Natural killer cell treated with Interleukin-12 subunit alpha and Interleukin-12 subunit beta and Interleukin-15 and Interleukin-18, amount 100 ng/mL, for 72 hours (primary cell): Measurements from ENCODE around the gene CDK17. TPM values are rescaled to one million over a fixed set of nuclear protein-coding genes. Genes with fewer than 3 reads are reported as not detected.
"Not testable (repeated sequence)": the region's sequence is repeated elsewhere in the genome, so short reads cannot be mapped to it uniquely, and the experiment has no call there.

Experiments used
- ATAC-seq, 2 donors: fragments of 150-1000 bp; cut with Tn5 transposase in 1 of 2; sonication (Bioruptor Pico), chemical (Tn5 transposase) in 1 of 2; 2 replicates each; pipeline ENCODE4 v1.10.0; 2021
- DNase-seq: peaks from one replicate; pipeline ENCODE4 v3.0.0; 2022; ENCODE audit warnings: low spot score
- H3K27ac Mint-ChIP-seq, 2 donors: 1 replicate in 1 of 2; 2 replicates in 1 of 2; pipeline ENCODE4 v1.8.0; 2022; ENCODE audit warnings: mixed read lengths in 2 of 2, mild to moderate bottlenecking in 1 of 2, moderate library complexity in 1 of 2
- H3K27me3 Mint-ChIP-seq, 2 donors: 1 replicate in 1 of 2; 2 replicates in 1 of 2; pipeline ENCODE4 v1.8.0; 2022; ENCODE audit warnings: mixed read lengths in 2 of 2
- H3K36me3 Mint-ChIP-seq: one replicate; pipeline ENCODE4 v1.8.0; 2022; ENCODE audit warnings: mixed read lengths
- H3K4me1 Mint-ChIP-seq, 2 donors: 1 replicate in 1 of 2; 2 replicates in 1 of 2; pipeline ENCODE4 v1.8.0; 2022; ENCODE audit warnings: low read depth in 2 of 2, mixed read lengths in 2 of 2, mild to moderate bottlenecking in 1 of 2
- H3K4me3 Mint-ChIP-seq: one replicate; pipeline ENCODE4 v1.8.0; 2022; ENCODE audit warnings: mixed read lengths
- H3K9me3 Mint-ChIP-seq: 2 replicates; pipeline ENCODE4 v1.8.0; 2022; ENCODE audit warnings: mixed read lengths
- total RNA-seq, 2 donors: library from RNA; stranded (reverse); gene quantifications; one replicate each; pipeline ENCODE4 v1.2.3, GENCODE V29; 2022

The CDK17 gene
- total RNA-seq, 2 donors from 2014 or later: 66.9 to 82.1 TPM

GRCh38 chr12:96327346-96327745, 72.9 kb downstream of the CDK17 start:
- Mint-ChIP-seq H3K27me3 (no peaks in the 10 kb centered on the region), H3K4me3 (no peak overlapping the region), H3K9me3 (no peaks in the 10 kb centered on the region), H3K36me3 (peaks cover 14% of the 10 kb centered on the region), H3K4me1 (peaks cover 49 to 60% of the 10 kb centered on the region in 2 donors), H3K27ac (peak overlapping the region; percentile 44 to 84)
- DNase-seq (no peak), ATAC-seq (no peak)

DNA sequence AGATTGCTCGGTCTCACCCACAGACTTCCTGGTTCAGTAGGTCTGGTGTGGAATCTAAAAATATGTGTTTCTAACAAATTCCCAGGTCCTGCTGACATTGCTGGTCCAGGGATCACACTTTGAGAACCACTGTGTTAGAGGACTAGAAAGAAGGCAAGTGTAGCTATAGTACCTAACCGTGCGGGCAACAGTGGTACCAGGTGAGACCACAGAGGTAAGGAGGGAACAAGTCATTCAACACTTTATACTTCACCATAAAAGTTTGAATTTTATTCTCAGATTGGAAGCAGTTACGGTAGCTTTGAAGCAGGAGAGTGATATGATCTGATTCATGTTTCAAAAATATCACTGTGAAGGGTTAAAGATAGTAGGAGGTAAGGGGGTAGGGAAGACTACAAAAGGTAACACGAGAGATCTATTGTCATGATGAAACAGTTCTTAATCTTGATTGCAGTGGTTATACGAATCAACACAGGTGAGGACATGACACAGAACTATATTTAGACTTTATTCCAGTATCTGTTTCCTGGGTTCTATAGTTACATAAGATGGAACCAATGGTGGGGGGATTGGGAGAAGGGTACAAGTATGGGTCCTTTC, 73.5 kb downstream of the CDK17 start:
- DNase-seq: no peak
- no peaks in the 10 kb centered on the region for H3K9me3 Mint-ChIP-seq
- H3K4me1 Mint-ChIP-seq: peaks cover 50 to 66% of the 10 kb centered on the region in 2 donors
- H3K27ac Mint-ChIP-seq: peak overlapping the region; percentile 44 to 84
- no peak overlapping the region for H3K4me3 Mint-ChIP-seq
- peaks cover 19% of the 10 kb centered on the region for H3K36me3 Mint-ChIP-seq
- ATAC-seq: no peak
- H3K27me3 Mint-ChIP-seq: no peaks in the 10 kb centered on the region

DNA sequence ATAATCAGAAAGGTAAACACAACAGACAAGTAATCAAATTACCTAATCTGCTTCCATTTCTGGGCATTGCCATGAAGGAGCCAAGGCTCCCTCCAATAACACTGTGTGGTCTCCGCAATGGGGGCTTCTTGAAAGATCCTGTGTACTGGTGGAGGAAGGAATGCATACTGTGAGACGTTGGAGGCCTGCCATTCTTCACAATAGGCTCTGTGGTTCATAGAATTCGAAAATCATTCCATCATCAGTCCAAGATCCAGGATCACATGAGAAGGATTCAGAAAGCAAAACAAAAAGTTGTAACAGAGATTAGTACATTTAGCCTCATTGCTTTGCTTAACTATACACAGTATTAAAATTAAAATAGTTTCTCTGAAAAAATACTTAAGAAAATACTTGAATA, 76.3 kb downstream of the CDK17 start:
- H3K9me3 Mint-ChIP-seq: no peaks in the 10 kb centered on the region
- no peaks in the 10 kb centered on the region for H3K27me3 Mint-ChIP-seq
- no peak overlapping the region for H3K4me3 Mint-ChIP-seq
- H3K36me3 Mint-ChIP-seq: peaks cover 20% of the 10 kb centered on the region
- no peak overlapping the region for H3K27ac Mint-ChIP-seq
- ATAC-seq (no peak), DNase-seq (no peak)
- H3K4me1 Mint-ChIP-seq: peaks cover 42 to 50% of the 10 kb centered on the region in 2 donors

DNA sequence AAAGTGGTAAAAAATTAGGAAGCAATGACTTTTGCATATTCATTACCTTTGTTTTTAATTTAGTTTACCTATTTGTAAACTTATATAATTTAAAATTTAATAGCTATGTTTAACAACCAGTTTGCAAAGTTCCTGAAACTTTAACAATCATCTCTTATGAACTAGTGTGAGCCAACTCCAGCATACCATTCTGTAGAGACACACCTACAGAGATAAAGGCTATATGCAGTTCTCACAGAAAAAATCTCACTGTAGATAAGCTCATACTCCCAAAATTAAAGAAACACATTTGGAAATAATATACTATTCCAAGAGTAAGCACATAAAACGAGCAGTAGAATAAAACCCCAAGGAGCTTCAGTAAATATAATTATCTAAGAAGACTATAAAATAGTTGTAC, 77.5 kb downstream of the CDK17 start:
- ATAC-seq (no peak), DNase-seq (no peak)
- no peaks in the 10 kb centered on the region for H3K9me3 Mint-ChIP-seq
- no peaks in the 10 kb centered on the region for H3K27me3 Mint-ChIP-seq
- H3K4me1 Mint-ChIP-seq: peaks cover 33 to 41% of the 10 kb centered on the region in 2 donors
- H3K27ac Mint-ChIP-seq: peak overlapping the region in 1 of 2 donors; percentile 68
- peaks cover 20% of the 10 kb centered on the region for H3K36me3 Mint-ChIP-seq
- H3K4me3 Mint-ChIP-seq: no peak overlapping the region

DNA sequence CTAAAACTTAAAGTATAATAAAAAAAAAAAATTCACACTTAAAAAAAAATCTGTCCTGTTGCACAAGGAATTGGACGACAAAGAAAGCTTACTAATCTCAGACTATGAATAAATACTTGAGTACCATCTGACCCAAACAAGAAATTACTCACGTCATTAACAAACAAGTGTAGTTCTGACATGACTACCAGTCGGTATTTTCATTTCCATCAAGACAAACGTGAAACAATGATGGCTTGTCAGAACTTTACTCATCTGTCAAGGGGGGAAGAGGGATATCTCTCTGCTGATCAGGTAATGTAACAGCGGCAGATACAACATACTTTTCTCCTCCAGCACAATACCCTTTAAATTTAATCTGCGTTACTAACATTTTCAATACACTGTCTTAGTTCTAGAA, 78.3 kb downstream of the CDK17 start:
- no peak for DNase-seq
- H3K9me3 Mint-ChIP-seq: no peaks in the 10 kb centered on the region
- H3K36me3 Mint-ChIP-seq: peaks cover 20% of the 10 kb centered on the region
- H3K27ac Mint-ChIP-seq: peak overlapping the region in 1 of 2 donors; percentile 68
- peak overlapping the region; percentile 4 for H3K4me3 Mint-ChIP-seq
- no peaks in the 10 kb centered on the region for H3K27me3 Mint-ChIP-seq
- peak; percentile 43 to 90 for ATAC-seq
- peaks cover 26 to 33% of the 10 kb centered on the region in 2 donors for H3K4me1 Mint-ChIP-seq

GRCh38 chr12:96317801-96318200, 82.4 kb downstream of the CDK17 start:
- H3K27me3 Mint-ChIP-seq, DNase-seq, H3K9me3 Mint-ChIP-seq, H3K27ac Mint-ChIP-seq, H3K4me3 Mint-ChIP-seq, H3K36me3 Mint-ChIP-seq, ATAC-seq: not testable (repeated sequence)
- peaks cover 14 to 21% of the 10 kb centered on the region in 2 donors for H3K4me1 Mint-ChIP-seq

- not testable (repeated sequence) for H3K36me3 Mint-ChIP-seq, DNase-seq, ATAC-seq, H3K27me3 Mint-ChIP-seq, H3K9me3 Mint-ChIP-seq
- Mint-ChIP-seq H3K4me3 (peak overlapping the region; percentile 77), H3K27ac (peak overlapping the region in 1 of 2 donors; percentile 82), H3K4me1 (peaks cover 10 to 11% of the 10 kb centered on the region in 2 donors)
Measured at GRCh38 chr12:96315741-96316481, 84.3 kb downstream of the CDK17 start.

- no peak for ATAC-seq
- no peaks in the 10 kb centered on the region for H3K27me3 Mint-ChIP-seq
- no peak overlapping the region for H3K4me3 Mint-ChIP-seq
Measured at GRCh38 chr12:96314723-96315122, 85.5 kb downstream of the CDK17 start.

DNA sequence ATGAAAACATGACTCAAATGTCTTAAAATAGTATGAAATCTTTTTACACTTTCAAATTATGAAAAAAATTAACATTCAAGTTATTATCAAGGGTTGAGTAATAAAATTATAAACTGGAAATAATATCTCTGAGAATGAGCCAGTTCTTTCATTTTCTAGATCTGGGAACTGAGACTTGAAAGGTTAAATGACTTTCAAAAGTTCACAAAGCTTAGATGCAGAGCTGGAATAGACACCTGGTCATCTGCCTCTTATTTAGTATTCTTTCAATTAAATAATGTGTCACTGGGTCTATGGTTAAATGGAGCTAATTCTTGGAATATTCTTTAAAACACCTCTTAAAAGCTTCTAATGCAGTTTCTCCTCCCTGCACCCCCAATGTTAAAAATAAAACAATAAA, 86.6 kb downstream of the CDK17 start:
- ATAC-seq (no peak), DNase-seq (no peak)
- no peak overlapping the region for H3K27ac Mint-ChIP-seq

More at GRCh38 chr12:96314723-96315122, 85.5 kb downstream of the CDK17 start:
- no peaks in the 10 kb centered on the region for H3K36me3 Mint-ChIP-seq
- H3K9me3 Mint-ChIP-seq: no peaks in the 10 kb centered on the region
- H3K27ac Mint-ChIP-seq: peak overlapping the region in 1 of 2 donors; percentile 29
- no peak for DNase-seq
- H3K4me1 Mint-ChIP-seq: peaks cover 10 to 11% of the 10 kb centered on the region in 2 donors

GRCh38 chr12:96311191-96311590, 89.0 kb downstream of the CDK17 start:
- Mint-ChIP-seq H3K27ac (no peak overlapping the region), H3K4me3 (no peak overlapping the region), H3K9me3 (no peaks in the 10 kb centered on the region), H3K36me3 (no peaks in the 10 kb centered on the region), H3K4me1 (peaks cover 18 to 22% of the 10 kb centered on the region in 2 donors), H3K27me3 (no peaks in the 10 kb centered on the region)
- DNase-seq (no peak), ATAC-seq (no peak)

More for the DNA sequence above, 86.6 kb downstream of the CDK17 start:
- Mint-ChIP-seq H3K27me3 (no peaks in the 10 kb centered on the region), H3K36me3 (no peaks in the 10 kb centered on the region), H3K9me3 (no peaks in the 10 kb centered on the region), H3K4me1 (peaks cover 15 to 18% of the 10 kb centered on the region in 2 donors), H3K4me3 (no peak overlapping the region)

- peaks cover 23 to 26% of the 10 kb centered on the region in 2 donors for H3K4me1 Mint-ChIP-seq
- DNase-seq: no peak
- no peaks in the 10 kb centered on the region for H3K27me3 Mint-ChIP-seq
- no peak for ATAC-seq
- H3K4me3 Mint-ChIP-seq: no peak overlapping the region
- no peaks in the 10 kb centered on the region for H3K9me3 Mint-ChIP-seq
- H3K27ac Mint-ChIP-seq: no peak overlapping the region
- no peaks in the 10 kb centered on the region for H3K36me3 Mint-ChIP-seq
Measured at GRCh38 chr12:96310067-96310466, 90.2 kb downstream of the CDK17 start.

GRCh38 chr12:96308881-96309280, 91.4 kb downstream of the CDK17 start:
- Mint-ChIP-seq H3K4me1 (peaks cover 24 to 28% of the 10 kb centered on the region in 2 donors), H3K27ac (no peak overlapping the region), H3K36me3 (no peaks in the 10 kb centered on the region)

DNA sequence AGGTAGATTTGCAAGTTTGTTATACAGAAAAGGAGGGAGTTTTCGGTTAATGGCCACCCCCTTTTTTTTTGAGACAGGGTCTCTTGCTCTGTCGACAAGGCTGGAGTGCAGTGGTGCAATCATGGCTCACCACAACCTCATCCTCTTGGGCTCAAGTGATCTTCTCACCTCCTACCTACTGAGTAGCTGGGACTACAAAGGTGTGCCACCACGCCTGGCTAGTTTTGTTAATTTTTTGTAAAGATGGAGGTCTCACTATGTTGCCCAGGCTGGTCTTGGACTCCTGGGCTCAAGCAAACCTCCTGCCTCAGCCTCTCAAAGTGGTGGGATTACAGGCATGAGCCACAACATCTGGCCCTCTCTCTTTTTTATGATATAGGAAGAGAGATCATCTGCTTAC, 94.6 kb downstream of the CDK17 start:
- no peak overlapping the region for H3K4me3 Mint-ChIP-seq
- ATAC-seq (peak in 1 of 2 donors; percentile 55), DNase-seq (no peak)
- peaks cover 24 to 33% of the 10 kb centered on the region in 2 donors for H3K4me1 Mint-ChIP-seq
- no peaks in the 10 kb centered on the region for H3K9me3 Mint-ChIP-seq
- H3K27ac Mint-ChIP-seq: peak overlapping the region; percentile 54 to 81
- no peaks in the 10 kb centered on the region for H3K27me3 Mint-ChIP-seq
- H3K36me3 Mint-ChIP-seq: no peaks in the 10 kb centered on the region

More at GRCh38 chr12:96308881-96309280, 91.4 kb downstream of the CDK17 start:
- DNase-seq (no peak), ATAC-seq (no peak)
- no peak overlapping the region for H3K4me3 Mint-ChIP-seq
- no peaks in the 10 kb centered on the region for H3K9me3 Mint-ChIP-seq
- H3K27me3 Mint-ChIP-seq: no peaks in the 10 kb centered on the region

DNA sequence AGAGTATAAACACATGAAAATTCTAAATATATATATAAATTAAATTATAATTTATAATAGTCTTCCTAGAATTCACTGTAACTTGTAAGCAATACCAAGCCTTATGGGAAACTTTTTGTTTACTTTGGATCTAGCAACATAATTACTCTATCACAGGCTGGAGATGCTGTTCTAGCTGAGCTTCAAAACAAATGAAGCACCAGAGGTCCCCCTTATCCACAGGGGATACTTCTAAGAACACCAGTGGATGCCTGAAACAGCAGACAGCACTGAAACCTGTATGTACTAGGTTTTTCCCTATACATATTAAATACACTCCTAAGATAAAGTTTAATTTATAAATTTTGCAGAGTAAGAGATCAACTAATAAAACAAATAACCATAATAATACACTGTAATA, 96.6 kb downstream of the CDK17 start:
- H3K36me3 Mint-ChIP-seq: no peaks in the 10 kb centered on the region
- H3K9me3 Mint-ChIP-seq: no peaks in the 10 kb centered on the region
- H3K4me1 Mint-ChIP-seq: peaks cover 18 to 28% of the 10 kb centered on the region in 2 donors
- H3K27ac Mint-ChIP-seq: no peak overlapping the region
- no peak for ATAC-seq
- DNase-seq: no peak
- H3K4me3 Mint-ChIP-seq: no peak overlapping the region
- no peaks in the 10 kb centered on the region for H3K27me3 Mint-ChIP-seq
